ENCODE data around the gene ITIH5. TPM values are rescaled to one million over a fixed set of nuclear protein-coding genes. Genes with fewer than 3 reads are reported as not detected.

Gene ITIH5
- total RNA-seq, 2 experiments from 2014 or later, result not detected

GRCh38 chr10:7622969-7623368 lies 43.8 kb downstream of the ITIH5 start:
- DNase-seq, result no peak
- Mint-ChIP-seq H3K9me3 (ENCODE audit: low read depth) (no peaks in the 10 kb centered on the region), H3K27ac (no peak overlapping the region), H3K36me3 (ENCODE audit: low read depth) (no peaks in the 10 kb centered on the region), H3K4me1 (no peaks in the 10 kb centered on the region), H3K4me3 (no peak overlapping the region), H3K27me3 (no peaks in the 10 kb centered on the region)
- ChIA-PET CTCF (interaction anchor here (1.0 to 1.7 kb wide), 2 partner anchors 62 to 98 kb away, joined by 3 to 6 read pairs; no protein-coding TSS in a partner anchor), POLR2A (interaction anchor here (0.6 to 0.7 kb wide), 2 partner anchors 178 to 767 kb away, joined by 3 read pairs; no protein-coding TSS in a partner anchor)
- no peak for ATAC-seq
- intact Hi-C loops (cut with DNase I, micrococcal nuclease), result no loop called here

DNA sequence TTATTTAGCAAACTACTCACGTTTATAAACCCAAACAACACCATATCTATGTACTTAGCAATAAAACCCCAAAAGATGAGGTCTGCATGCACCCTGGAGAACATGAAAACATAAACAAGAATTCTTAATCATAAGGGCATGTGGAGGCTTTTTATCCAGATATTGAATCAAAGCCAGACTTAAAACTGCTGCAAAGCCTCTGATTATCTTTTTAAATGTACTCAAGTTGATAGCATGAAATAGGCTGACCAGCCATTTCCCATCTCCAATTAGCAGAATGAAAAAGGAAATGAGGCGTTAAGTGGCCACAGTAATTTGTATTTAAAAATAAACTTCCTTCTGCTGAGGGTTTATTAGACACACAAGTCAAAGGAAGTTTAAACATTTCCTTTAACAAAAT lies 48.3 kb downstream of the ITIH5 start:
- no peaks in the 10 kb centered on the region for H3K4me1 Mint-ChIP-seq

GRCh38 chr10:7611909-7612308 lies 54.9 kb downstream of the ITIH5 start:
- Mint-ChIP-seq H3K4me1 (no peaks in the 10 kb centered on the region), H3K27ac (no peak overlapping the region), H3K4me3 (no peak overlapping the region), H3K9me3 (ENCODE audit: low read depth) (no peaks in the 10 kb centered on the region), H3K27me3 (no peaks in the 10 kb centered on the region), H3K36me3 (ENCODE audit: low read depth) (no peaks in the 10 kb centered on the region)
- DNase-seq, result no peak
- intact Hi-C loops (cut with DNase I, micrococcal nuclease), result no loop called here
- POLR2A ChIA-PET, result no interaction called here
- no peak for ATAC-seq
- CTCF ChIA-PET, result interaction anchor here (1.3 kb wide), 1 partner anchor 86 kb away, joined by 6 read pairs; no protein-coding TSS in a partner anchor

More for the DNA sequence above, 48.3 kb downstream of the ITIH5 start:
- H3K9me3 Mint-ChIP-seq (ENCODE audit: low read depth), result no peaks in the 10 kb centered on the region
- no peaks in the 10 kb centered on the region for H3K36me3 Mint-ChIP-seq (ENCODE audit: low read depth)
- POLR2A ChIA-PET, result no interaction called here
- H3K27ac Mint-ChIP-seq, result no peak overlapping the region
- no peaks in the 10 kb centered on the region for H3K27me3 Mint-ChIP-seq
- DNase-seq (no peak), ATAC-seq (no peak)
- no peak overlapping the region for H3K4me3 Mint-ChIP-seq
- CTCF ChIA-PET, result no interaction called here
- intact Hi-C loops (cut with DNase I, micrococcal nuclease), result no loop called here

- H3K27me3 Mint-ChIP-seq, result no peaks in the 10 kb centered on the region
- ChIA-PET CTCF (interaction anchor here (1.3 kb wide), 1 partner anchor 85 kb away, joined by 6 read pairs; no protein-coding TSS in a partner anchor), POLR2A (no interaction called here)
- H3K4me3 Mint-ChIP-seq, result no peak overlapping the region
- H3K9me3 Mint-ChIP-seq (ENCODE audit: low read depth), result no peaks in the 10 kb centered on the region
- DNase-seq (no peak), ATAC-seq (no peak)
- H3K36me3 Mint-ChIP-seq (ENCODE audit: low read depth), result no peaks in the 10 kb centered on the region
- H3K27ac Mint-ChIP-seq, result no peak overlapping the region
- H3K4me1 Mint-ChIP-seq, result no peaks in the 10 kb centered on the region
- intact Hi-C loops (cut with DNase I, micrococcal nuclease), result no loop called here
Observed at GRCh38 chr10:7610651-7611389, 55.9 kb downstream of the ITIH5 start.

GRCh38 chr10:7610026-7610425 lies 56.7 kb downstream of the ITIH5 start:
- ChIA-PET POLR2A (no interaction called here), CTCF (no interaction called here)

GRCh38 chr10:7609556-7609955 lies 57.2 kb downstream of the ITIH5 start:
- ATAC-seq, result no peak
- Mint-ChIP-seq H3K27ac (no peak overlapping the region), H3K36me3 (ENCODE audit: low read depth) (no peaks in the 10 kb centered on the region), H3K27me3 (no peaks in the 10 kb centered on the region), H3K4me3 (no peak overlapping the region), H3K4me1 (no peaks in the 10 kb centered on the region), H3K9me3 (ENCODE audit: low read depth) (no peaks in the 10 kb centered on the region)
- intact Hi-C loops (cut with DNase I, micrococcal nuclease), result no loop called here
- ChIA-PET POLR2A (no interaction called here), CTCF (no interaction called here)
- DNase-seq, result no peak

More at GRCh38 chr10:7610026-7610425, 56.7 kb downstream of the ITIH5 start:
- intact Hi-C loops (cut with DNase I, micrococcal nuclease), result no loop called here
- ATAC-seq (no peak), DNase-seq (no peak)
- Mint-ChIP-seq H3K36me3 (ENCODE audit: low read depth) (no peaks in the 10 kb centered on the region), H3K27ac (no peak overlapping the region), H3K27me3 (no peaks in the 10 kb centered on the region), H3K4me3 (no peak overlapping the region), H3K9me3 (ENCODE audit: low read depth) (no peaks in the 10 kb centered on the region), H3K4me1 (no peaks in the 10 kb centered on the region)

DNA sequence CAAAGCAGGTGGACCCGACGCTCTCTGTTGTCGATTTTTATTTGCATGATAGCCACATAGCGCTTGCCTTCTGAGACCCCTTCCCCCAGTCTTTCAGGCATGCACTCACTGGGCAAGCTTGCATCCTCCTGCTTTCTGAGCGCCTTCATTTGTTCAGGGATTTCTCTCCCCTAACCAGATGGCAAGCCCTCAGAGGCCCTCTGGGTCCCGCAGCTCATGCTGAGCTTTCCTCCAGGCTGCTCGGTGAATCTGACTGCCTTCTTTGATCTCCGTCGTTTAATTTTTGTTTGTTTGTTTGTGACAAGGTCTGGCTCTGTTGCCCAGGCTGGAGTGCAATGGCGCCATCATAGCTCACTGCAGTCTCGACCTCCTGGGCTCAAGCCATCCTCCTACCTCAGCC lies 58.8 kb downstream of the ITIH5 start:
- intact Hi-C loops (cut with DNase I, micrococcal nuclease), result no loop called here
- Mint-ChIP-seq H3K27me3 (no peaks in the 10 kb centered on the region), H3K4me1 (no peaks in the 10 kb centered on the region), H3K4me3 (no peak overlapping the region), H3K27ac (no peak overlapping the region), H3K9me3 (ENCODE audit: low read depth) (no peaks in the 10 kb centered on the region), H3K36me3 (ENCODE audit: low read depth) (no peaks in the 10 kb centered on the region)
- POLR2A ChIA-PET, result no interaction called here
- CTCF ChIA-PET, result interaction anchor here (0.7 to 1.3 kb wide), 3 partner anchors 27 to 789 kb away, joined by 3 to 4 read pairs (median 3); no protein-coding TSS in a partner anchor
- DNase-seq, result no peak
- ATAC-seq, result no peak

DNA sequence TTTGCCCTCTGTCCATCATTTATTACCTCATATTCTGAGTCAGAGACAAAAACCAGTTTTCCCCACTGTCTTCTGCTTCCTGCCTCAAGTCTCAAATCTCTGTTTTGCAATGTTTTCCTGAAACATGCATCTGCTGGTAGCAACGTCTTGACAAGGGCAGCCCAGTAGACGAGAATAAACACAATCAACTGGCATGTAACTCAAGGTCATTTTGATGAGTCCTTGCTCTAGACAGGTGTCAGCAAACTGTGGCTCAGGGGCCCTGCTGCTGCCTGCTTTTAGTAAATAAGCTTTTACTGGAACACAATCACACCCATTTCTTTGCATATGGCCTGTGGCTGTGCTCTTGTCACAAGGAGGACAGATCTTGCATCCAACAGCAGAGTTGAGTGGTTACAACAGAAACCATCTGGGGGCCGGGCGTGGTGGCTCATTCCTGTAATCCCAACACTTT lies 59.8 kb downstream of the ITIH5 start:
- no peak for DNase-seq
- POLR2A ChIA-PET, result no interaction called here
- Mint-ChIP-seq H3K4me3 (no peak overlapping the region), H3K9me3 (ENCODE audit: low read depth) (no peaks in the 10 kb centered on the region), H3K27ac (no peak overlapping the region), H3K27me3 (peaks cover 2% of the 10 kb centered on the region), H3K36me3 (ENCODE audit: low read depth) (no peaks in the 10 kb centered on the region), H3K4me1 (peaks cover 2% of the 10 kb centered on the region)
- ATAC-seq, result no peak
- intact Hi-C loops (cut with DNase I, micrococcal nuclease), result no loop called here
- CTCF ChIA-PET, result interaction anchor here (1.1 kb wide), 1 partner anchor 81 kb away, joined by 3 read pairs; no protein-coding TSS in a partner anchor

DNA sequence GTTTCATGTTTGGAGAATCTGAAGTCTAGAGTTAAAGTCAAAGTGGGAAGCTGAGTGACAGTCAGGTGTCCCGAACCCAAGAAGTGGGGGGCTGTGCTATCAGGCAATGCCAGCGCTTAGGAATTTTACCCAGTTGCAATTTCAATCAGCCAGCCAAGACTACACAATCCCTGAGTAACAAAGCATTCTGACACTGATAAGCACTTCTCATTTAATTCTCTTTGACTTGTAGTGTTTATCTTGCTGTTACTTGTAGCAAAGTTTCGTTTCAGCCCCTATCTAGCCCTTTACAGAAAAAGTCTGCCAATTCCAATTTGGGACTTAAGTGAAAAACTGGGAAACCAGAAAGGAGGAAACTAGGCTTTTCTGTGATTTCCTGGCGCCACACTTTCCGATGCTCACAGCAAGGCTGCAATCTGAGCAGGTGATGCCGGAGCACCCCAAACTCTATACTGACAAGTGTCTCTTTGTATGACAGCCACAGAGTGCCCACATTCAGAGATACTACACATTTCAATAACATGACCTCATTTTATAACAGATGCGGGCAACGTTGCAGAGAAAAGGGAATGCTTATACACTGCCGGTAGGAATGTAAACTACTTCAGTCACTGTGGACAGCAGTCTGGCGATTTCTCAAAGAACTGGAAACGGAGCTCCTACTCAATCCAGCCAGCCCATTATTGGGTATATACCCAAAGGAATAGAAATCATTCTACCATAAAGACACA lies 61.0 kb downstream of the ITIH5 start:
- intact Hi-C loops (cut with DNase I, micrococcal nuclease), result no loop called here
- ATAC-seq (no peak), DNase-seq (no peak)
- Mint-ChIP-seq H3K4me3 (no peak overlapping the region), H3K36me3 (ENCODE audit: low read depth) (no peaks in the 10 kb centered on the region), H3K4me1 (peaks cover 9% of the 10 kb centered on the region), H3K27me3 (peaks cover 2% of the 10 kb centered on the region), H3K9me3 (ENCODE audit: low read depth) (no peaks in the 10 kb centered on the region), H3K27ac (no peak overlapping the region)
- ChIA-PET CTCF (no interaction called here), POLR2A (no interaction called here)

GRCh38 chr10:7601023-7601656 lies 65.6 kb downstream of the ITIH5 start:
- Mint-ChIP-seq H3K4me3 (no peak overlapping the region), H3K4me1 (peaks cover 9% of the 10 kb centered on the region), H3K27me3 (peaks cover 2% of the 10 kb centered on the region), H3K9me3 (ENCODE audit: low read depth) (no peaks in the 10 kb centered on the region), H3K36me3 (ENCODE audit: low read depth) (no peaks in the 10 kb centered on the region), H3K27ac (no peak overlapping the region)
- ChIA-PET CTCF (no interaction called here), POLR2A (no interaction called here)
- intact Hi-C loops (cut with DNase I, micrococcal nuclease), result no loop called here
- no peak for DNase-seq
- ATAC-seq, result no peak

DNA sequence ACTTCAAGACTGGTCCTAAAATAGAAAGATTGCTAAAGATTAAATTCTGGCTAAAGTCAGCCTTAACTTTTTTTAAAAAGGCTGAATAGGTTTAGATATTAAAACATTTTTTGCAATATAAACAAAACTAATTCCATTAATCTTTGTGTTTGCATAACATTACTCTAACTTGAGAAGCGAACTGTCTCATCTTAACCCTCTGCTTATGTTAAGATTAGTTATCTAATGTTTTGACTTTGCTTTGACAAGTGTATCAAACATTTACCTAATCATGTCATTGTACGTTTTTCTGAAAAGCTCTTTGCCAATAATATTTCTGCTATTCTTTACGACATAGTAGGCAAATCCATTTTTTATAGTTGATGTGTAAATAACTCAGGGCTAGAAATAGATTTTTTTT lies 68.0 kb downstream of the ITIH5 start:
- ChIA-PET POLR2A (no interaction called here), CTCF (no interaction called here)
- ATAC-seq (no peak), DNase-seq (no peak)
- no peak overlapping the region for H3K4me3 Mint-ChIP-seq
- peaks cover 9% of the 10 kb centered on the region for H3K4me1 Mint-ChIP-seq
- H3K36me3 Mint-ChIP-seq (ENCODE audit: low read depth), result no peaks in the 10 kb centered on the region
- intact Hi-C loops (cut with DNase I, micrococcal nuclease), result no loop called here
- H3K9me3 Mint-ChIP-seq (ENCODE audit: low read depth), result no peaks in the 10 kb centered on the region
- H3K27ac Mint-ChIP-seq, result no peak overlapping the region
- H3K27me3 Mint-ChIP-seq, result peaks cover 2% of the 10 kb centered on the region

DNA sequence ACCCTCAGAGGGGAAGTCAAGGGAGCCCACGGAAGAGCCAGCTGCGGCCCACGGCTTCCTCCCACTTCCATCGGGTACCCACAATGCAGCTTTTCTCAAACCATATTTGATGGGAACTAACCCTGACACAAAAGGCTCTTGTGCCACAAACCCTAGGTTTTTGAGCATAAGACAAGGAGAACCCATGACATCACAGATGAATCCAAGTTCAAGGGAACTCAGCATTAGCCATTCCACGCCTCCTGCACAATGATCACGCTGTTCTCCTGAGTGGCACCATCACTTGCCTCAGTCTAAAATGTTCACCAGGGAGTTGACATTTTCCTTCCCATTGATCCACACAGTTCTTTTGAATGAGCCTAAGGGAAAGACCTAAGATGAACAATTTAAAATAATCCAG lies 70.4 kb downstream of the ITIH5 start:
- H3K9me3 Mint-ChIP-seq (ENCODE audit: low read depth), result no peaks in the 10 kb centered on the region
- POLR2A ChIA-PET, result no interaction called here
- intact Hi-C loops (cut with DNase I, micrococcal nuclease), result no loop called here

More for the DNA sequence above, 70.4 kb downstream of the ITIH5 start:
- no peak overlapping the region for H3K4me3 Mint-ChIP-seq
- no peaks in the 10 kb centered on the region for H3K36me3 Mint-ChIP-seq (ENCODE audit: low read depth)
- DNase-seq (no peak), ATAC-seq (no peak)
- H3K27me3 Mint-ChIP-seq, result no peaks in the 10 kb centered on the region
- H3K4me1 Mint-ChIP-seq, result peaks cover 3% of the 10 kb centered on the region
- no peak overlapping the region for H3K27ac Mint-ChIP-seq
- CTCF ChIA-PET, result no interaction called here
